NCI-H345 treated with DMSO at 0.1 percent for 48 hours (cell line): ENCODE data around the gene HIVEP2.

ENCODE experiments used
- DNase-seq: peaks from one replicate; lab custom pipeline; 2025; ENCODE audit not compliant: unreplicated experiment; lab: John Stamatoyannopoulos, UW

The HIVEP2 gene

DNA sequence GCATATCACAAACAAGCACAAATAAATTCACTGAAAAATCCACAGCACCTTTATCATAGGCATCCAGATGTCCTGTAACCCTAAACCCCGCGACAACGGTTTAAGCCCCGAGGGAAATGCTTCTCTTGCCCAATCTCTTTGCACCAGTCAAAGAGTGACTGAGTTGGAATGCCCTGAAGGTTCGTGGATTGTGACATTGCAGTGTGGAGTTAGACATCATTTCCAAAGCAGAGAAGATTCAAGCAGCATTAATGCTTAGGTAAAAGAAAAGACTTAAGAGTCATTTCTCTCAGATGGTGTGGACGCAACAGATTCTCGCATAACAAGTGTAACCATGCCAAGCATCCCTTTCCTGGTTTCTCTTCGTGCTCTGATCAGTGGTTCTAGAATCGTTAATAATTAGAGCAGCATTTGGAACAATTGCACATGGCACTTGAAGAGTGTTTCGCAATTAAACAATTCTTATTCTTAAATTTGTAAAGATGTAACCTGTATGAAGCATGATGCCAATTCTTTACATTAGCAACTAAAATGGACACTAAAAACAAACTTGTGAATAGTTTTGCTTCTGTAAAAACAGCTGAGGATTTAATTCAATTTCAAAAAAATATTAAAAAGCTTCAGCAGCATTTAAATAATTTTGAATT lies 121.6 kb downstream of the HIVEP2 start:
- no peak for DNase-seq

DNA sequence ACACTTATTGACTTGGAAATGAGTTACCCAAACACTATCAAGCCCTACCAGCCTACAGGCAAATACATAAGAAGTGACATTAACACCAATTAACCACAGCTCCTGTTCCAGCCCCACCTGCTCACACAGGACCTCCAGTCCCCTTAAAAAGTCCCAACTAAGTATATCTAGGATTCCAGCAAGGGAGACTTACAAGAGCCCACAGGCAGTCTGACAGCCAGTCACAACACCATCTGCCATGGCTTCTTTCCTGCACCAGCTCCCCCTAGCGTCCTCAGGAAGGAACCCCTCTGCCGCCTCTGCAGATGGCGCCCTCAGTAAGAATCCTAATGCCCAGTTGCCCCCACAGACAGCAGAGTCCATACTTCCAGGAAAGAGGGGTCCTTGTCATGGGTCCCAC lies 122.1 kb downstream of the HIVEP2 start:
- no peak for DNase-seq

GRCh38 chr6:142822383-142822782 lies 122.6 kb downstream of the HIVEP2 start:
- no peak for DNase-seq

GRCh38 chr6:142821860-142822259 lies 123.1 kb downstream of the HIVEP2 start:
- DNase-seq, result no peak

GRCh38 chr6:142821164-142821716 lies 123.7 kb downstream of the HIVEP2 start:
- DNase-seq, result no peak

DNA sequence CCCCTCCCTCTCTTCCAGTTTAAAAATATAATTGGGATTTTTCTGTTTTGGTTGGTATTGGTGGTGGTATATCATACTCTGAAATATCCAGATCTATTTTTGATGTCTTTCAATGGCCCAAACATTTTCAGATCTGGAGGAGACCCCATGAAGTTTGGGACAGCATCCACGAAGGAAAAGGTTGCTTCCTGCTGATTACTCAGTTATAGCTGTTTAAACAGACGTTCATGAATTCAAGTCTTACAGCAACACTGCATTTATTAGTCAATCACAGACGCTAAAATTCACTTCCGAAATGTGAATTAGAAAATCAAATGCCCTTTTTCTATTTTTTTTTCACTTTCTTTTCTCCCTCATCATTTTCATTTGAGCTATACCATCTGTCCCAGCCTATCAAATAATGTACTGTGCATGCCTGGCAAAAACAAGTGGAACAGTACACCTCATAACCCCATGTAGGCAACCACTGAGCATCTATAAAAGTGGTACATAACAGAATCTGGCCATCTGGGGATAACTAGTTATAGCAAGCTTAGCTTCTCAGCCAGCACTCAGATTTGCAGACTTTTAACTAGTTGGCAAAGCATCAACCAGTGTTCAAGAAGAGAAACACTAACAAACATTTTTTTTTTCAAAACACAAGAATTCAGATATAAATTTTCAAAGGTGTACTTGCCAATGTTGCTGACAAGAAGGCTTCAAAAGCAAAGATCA lies 124.5 kb downstream of the HIVEP2 start:
- DNase-seq, result no peak

DNA sequence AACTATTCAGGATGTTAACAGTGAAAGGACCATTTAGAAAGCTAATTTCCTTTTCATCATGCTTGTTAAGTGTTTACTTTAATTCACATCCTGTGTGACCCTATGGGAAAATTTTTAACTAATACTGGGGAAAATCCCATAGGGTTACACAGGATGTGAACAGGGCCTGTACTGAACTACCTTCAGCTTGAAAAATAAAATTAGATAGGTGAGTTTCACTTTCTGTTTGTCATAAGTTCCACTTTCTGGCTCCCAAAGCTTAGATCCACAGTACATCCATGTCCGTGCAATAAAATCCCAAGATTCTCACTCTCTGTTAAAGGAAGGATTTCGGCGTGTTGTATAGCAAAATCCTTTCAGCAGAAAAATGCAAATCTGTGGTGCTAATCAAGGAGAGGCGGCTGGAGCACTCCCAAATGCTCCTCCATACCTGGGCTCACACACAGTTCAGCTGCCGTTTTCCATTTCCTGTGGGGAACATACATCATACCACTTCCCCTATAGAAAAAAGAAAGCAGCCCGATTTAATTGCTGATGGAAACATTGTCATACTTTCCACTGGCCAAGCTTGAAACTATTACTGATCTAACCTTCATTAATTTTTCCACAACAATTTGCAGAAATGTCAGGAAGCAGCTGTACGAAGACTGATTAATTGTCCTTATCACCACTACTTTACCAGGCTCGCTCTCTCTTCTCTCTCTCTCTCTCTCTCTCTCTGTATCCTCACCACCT lies 125.2 kb downstream of the HIVEP2 start:
- DNase-seq, result no peak

DNA sequence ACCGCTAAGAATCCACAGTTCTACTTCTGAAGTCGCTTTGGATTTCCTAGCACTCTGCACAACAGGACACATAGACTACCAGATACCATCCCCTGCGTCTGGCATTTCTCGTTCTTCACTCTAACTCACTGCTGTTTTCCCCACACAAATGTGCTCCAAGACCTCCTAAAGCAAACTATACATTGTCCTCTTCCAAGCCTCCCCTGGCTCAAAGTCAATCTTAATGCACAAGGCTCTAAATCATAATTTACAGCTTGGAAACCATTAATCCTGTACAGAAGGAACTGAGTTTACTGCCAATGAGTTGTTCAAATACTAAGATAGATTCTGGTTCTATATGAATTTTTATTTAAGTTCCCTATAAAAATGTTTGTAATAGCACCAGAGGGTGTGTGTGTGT lies 128.5 kb downstream of the HIVEP2 start:
- no peak for DNase-seq

- no peak for DNase-seq
These were observed 128.9 kb downstream of the HIVEP2 start for GRCh38 chr6:142816031-142816430.

DNA sequence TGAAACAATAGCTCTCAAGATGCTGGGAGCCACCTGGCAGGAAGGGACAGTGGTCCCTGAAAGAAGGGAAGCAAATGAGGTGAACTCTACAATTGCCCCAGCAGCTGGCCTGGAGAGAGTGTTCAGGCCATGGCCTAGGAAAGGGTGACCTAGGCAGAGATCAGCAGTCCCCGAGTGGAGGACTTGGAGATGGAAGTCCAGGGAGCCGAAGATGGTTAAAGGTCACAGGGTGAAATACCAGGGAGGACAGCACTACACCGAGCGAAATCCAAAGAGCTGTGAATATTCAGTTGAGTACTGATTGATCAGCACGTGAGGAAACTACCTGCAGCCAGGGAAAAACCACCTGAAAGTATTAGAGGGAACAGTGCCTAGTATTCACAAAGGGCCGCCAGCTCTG lies 133.1 kb downstream of the HIVEP2 start:
- no peak for DNase-seq

DNA sequence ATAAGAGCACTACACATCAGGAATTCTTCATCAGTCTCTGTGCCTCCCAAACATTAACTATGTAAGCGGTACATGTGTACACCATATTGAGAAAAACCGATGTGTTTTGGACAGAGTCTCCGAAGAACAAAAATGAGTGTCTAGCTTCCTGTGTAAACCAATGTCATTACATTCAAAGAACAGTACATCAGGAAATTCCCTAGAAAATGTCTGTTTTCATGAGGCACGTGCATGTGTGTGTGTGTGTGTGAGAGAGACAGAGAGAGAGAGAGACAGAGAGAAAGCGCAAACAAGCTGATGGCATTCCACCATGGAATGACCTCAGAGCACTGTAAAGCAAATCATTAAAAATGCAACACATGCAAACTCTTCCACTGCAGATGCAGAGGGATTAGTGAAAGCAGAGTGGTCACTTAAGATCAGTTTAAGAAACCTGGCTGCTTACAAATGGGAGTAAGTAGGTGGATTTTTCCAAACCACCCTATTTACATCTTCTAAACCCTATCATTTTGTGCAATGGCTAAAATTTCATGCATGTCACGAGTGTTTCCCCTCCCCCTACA lies 133.9 kb downstream of the HIVEP2 start:
- no peak for DNase-seq

- DNase-seq, result no peak
These were observed 135.0 kb downstream of the HIVEP2 start for GRCh38 chr6:142809947-142810346.

DNA sequence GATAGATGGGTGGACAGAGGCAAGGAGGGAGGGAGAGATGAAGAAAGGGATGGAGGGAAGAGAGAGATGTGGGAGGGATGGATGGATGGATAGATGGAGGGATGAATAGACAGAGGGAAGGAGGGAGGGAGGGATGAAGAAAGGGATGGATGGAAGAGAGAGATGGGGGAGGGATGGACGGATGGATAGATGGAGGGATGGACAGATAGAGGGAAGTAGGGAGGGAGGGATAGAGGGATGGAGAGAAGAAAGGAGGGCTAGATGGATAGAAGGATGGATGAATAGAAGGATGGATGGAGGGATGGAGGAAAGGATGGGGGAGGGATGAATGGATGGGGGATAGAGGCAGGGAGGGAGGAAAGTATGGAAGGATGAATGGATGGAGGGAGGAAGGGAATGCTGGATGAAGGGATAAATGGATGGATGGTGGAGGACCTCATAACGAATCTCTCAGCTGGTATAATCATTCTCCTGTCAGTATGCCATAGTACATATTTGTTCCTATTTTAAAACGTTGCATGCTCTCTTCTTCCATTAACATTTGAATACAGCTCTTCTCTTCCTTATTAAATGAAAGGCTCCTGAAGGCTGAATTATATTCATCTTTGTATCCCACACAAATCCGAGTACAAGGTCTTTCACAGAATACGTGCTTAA lies 136.4 kb downstream of the HIVEP2 start:
- DNase-seq, result no peak

- no peak for DNase-seq
These were observed 139.9 kb downstream of the HIVEP2 start for GRCh38 chr6:142805042-142805441.

GRCh38 chr6:142804490-142804889 lies 140.5 kb downstream of the HIVEP2 start:
- no peak for DNase-seq

DNA sequence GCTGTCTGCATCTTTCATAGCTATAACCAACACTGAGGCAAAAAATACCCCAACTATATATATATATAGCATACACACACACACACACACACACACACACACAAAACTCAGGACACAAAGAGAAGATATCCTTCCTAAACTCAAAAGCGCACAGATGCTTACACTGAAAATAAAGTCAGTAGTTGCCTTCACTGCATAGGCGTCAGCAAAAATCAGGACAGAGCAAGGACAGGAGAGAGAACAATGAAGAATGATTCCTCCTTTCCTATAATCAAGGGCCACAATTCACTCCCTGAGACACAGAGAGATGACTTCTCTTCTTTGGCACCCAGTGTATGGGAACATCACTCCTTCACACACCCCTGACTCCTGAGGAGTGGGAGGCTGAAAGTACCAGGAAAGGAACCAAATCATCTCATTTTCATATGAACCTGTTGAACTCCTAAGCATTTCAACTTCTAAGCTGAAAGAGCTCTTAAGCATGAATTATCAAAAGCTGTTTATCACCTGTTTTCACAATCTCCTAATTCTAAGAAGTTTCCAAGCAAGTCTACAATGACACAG lies 141.4 kb downstream of the HIVEP2 start:
- no peak for DNase-seq

GRCh38 chr6:142803032-142803431 lies 141.9 kb downstream of the HIVEP2 start:
- DNase-seq, result no peak

- DNase-seq, result no peak
These were observed 142.9 kb downstream of the HIVEP2 start for GRCh38 chr6:142802124-142802523.

GRCh38 chr6:142800240-142800639 lies 144.7 kb downstream of the HIVEP2 start:
- no peak for DNase-seq

DNA sequence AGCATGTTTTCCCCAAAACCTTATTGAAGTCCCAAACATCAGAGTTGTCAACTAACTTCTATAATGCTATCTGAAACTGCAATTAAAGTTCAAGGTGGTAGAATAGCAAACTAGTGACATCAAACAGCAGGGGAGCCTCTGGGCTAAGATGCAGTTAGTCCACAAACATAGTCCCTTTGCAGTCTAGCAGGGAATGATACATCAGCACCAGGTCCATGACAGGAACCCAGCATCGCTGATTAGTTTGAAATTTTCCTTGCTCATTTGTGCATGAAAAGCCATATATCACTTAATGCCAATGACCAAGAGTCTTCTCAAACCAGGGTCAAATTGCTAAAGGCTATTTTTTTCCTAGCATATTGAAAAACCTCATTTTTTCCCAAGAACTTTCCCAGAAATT lies 145.3 kb downstream of the HIVEP2 start:
- no peak for DNase-seq

GRCh38 chr6:142797159-142797558 lies 147.8 kb downstream of the HIVEP2 start:
- no peak for DNase-seq
